ENCODE measurements around the gene AMDHD2.
"Not testable (repeated sequence)": the region's sequence is repeated elsewhere in the genome, so short reads cannot be mapped to it uniquely, and the experiment has no call there.

- not testable (repeated sequence) for TF ChIP-seq CTCF, EP300, POLR2AphosphoS5 (IDR thresholded peaks at IDR 0.05)
Observed at GRCh38 chr16:2540912-2541311, 20.7 kb downstream of the AMDHD2 start.

Measured in sigmoid colon (tissue), 4 donors.